Measurements from ENCODE around the gene FOXE1. TPM values are rescaled to one million over a fixed set of nuclear protein-coding genes. Genes with fewer than 3 reads are reported as not detected.
A peak's percentile ranks its signal among the peaks of the same experiment; 100 is the strongest.

FOXE1 gene
- total RNA-seq, 1 experiment from 2014 or later = not detected

DNA sequence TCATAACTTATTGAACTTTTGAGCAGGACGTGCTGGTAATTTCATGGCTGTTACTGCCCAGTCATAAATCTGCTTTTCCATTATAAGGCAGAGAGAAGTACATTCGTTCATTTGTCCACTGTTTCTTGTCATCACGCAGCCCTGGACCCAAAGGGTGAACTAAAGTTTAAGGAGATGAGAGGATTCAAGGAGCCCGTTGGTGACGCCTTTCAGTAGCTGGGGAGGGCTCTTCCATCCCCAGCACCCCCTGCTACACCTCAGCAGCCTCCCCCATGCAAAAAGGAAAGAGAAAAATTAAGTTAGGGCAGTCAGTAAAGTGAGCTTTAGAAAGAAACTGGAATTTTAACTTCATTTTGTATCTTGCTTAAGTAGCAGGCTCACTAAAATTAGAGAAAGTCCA, 2.9 kb downstream of the FOXE1 start:
- peaks cover 99% of the 10 kb centered on the region for H3K27me3 ChIP-seq (replicated peaks; ENCODE audit: insufficient read depth, low read depth, low read length, poor library complexity)
- no peak for TF ChIP-seq EZH2 (IDR thresholded peaks at IDR 0.05; ENCODE audit: borderline replicate concordance, low read depth, low read length, poor library complexity, severe bottlenecking)
- TF ChIP-seq, protein P1, sequence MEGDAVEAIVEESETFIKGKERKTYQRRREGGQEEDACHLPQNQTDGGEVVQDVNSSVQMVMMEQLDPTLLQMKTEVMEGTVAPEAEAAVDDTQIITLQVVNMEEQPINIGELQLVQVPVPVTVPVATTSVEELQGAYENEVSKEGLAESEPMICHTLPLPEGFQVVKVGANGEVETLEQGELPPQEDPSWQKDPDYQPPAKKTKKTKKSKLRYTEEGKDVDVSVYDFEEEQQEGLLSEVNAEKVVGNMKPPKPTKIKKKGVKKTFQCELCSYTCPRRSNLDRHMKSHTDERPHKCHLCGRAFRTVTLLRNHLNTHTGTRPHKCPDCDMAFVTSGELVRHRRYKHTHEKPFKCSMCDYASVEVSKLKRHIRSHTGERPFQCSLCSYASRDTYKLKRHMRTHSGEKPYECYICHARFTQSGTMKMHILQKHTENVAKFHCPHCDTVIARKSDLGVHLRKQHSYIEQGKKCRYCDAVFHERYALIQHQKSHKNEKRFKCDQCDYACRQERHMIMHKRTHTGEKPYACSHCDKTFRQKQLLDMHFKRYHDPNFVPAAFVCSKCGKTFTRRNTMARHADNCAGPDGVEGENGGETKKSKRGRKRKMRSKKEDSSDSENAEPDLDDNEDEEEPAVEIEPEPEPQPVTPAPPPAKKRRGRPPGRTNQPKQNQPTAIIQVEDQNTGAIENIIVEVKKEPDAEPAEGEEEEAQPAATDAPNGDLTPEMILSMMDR (conservative IDR thresholded peaks at IDR 0.05; ENCODE audit: low read depth, low read length) = no peak
- H3K9me3 ChIP-seq (ENCODE audit: low read depth, low read length, poor library complexity, severe bottlenecking) = no peaks in the 10 kb centered on the region
- H3K4me3 ChIP-seq (ENCODE audit: low read depth, low read length, poor library complexity, severe bottlenecking) = no peak overlapping the region
- no peak for DNase-seq (ENCODE audit: low spot score)
- H3K36me3 ChIP-seq (ENCODE audit: insufficient read depth, low read length, poor library complexity, severe bottlenecking) = no peaks in the 10 kb centered on the region
- peaks cover 9% of the 10 kb centered on the region for H3K4me1 ChIP-seq (ENCODE audit: insufficient read depth, low read length, poor library complexity, severe bottlenecking)
- ChIA-PET POLR2A (ENCODE audit: low non-redundant PET) (no interaction called here), CTCF (no interaction called here)
- H3K27ac ChIP-seq (ENCODE audit: low read depth, low read length, poor library complexity, severe bottlenecking) = no peak overlapping the region
- BruUV-seq (replicated peaks) = no TSS peak
- intact Hi-C loops (cut with micrococcal nuclease; ENCODE audit: unreplicated experiment) = no loop called here

DNA sequence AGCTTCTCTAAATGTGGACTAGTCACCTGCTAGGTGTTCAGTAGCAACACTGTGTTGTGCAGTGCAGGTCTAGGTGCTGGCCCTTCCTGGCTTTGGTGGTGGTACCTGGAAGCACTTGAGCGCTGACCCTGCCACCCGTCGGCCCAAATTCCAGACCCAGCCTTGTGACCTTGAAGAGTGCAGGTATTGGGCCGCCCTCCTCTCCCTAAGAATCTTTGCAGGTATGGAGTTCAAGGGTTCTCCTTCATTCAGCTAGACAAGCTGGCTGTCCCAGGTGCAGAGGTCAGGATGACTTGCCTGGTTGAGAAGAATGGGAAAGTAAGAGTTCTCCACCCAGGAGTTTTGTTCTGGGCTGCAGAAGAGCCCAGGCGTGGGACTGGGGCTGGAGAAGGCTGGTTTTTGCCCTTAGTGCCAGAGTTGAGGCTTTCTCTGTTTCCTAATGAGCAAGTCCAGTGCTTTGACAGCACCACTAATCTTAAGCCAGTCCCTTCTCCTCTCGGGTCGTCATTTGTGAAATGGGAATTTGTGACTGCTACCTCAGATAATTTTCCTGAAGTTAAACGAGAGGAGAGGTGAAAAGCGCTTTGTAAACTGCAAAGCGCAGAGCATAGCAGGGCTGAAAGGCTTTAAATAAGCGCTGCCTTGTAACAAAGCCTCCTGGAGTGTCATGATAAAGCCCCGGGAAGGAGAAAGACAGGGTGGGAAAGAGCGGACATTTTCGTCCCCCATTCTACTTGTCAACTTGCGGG, 4.0 kb downstream of the FOXE1 start:
- H3K27me3 ChIP-seq (replicated peaks; ENCODE audit: insufficient read depth, low read depth, low read length, poor library complexity) = peaks cover 92% of the 10 kb centered on the region
- DNase-seq (ENCODE audit: low spot score) = no peak
- BruUV-seq (replicated peaks) = no TSS peak

DNA sequence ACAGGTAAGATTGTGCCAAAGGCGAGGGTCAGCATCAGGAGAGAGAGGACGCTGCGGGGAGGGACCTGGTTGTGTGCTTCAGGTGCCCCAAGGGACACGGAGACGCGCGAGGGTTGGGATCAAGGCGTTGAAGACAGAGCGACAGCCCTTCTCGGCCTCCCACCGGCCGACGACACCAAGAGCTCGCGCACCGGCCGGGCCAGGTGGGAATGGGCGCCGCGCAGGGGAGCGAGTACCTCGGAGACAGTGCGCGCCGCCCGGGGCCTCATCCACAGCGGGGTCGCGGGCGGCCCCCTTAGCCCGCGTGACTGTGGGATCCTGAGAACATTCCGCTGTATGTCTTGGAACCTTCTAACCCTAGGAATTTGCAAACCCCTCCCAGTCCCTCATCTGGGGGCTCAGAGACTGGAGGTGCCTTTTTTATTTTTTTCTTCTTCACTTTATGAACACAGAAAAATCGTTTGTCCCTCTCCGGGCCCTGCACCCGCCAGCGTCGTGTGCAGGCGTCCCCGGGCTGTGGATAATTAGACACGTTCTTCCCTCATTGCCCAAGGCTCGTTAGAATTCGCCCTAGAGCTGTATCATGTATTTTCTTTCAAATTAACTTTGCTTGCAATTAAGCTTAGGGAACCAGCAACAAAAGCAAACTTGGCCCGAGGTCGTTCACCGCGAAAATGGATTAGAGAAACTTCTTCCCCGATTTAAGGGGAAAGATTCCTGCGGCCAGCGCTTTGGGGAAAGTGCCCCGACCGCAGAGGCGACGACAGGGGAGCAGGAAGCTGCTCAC, 4.8 kb downstream of the FOXE1 start:
- Histone ChIP-seq H3K9me3 (ENCODE audit: low read depth, low read length, poor library complexity, severe bottlenecking) (no peaks in the 10 kb centered on the region), H3K4me1 (ENCODE audit: insufficient read depth, low read length, poor library complexity, severe bottlenecking) (peaks cover 9% of the 10 kb centered on the region), H3K36me3 (ENCODE audit: insufficient read depth, low read length, poor library complexity, severe bottlenecking) (no peaks in the 10 kb centered on the region), H3K27me3 (replicated peaks; ENCODE audit: insufficient read depth, low read depth, low read length, poor library complexity) (peaks cover 92% of the 10 kb centered on the region), H3K4me3 (ENCODE audit: low read depth, low read length, poor library complexity, severe bottlenecking) (no peak overlapping the region), H3K27ac (ENCODE audit: low read depth, low read length, poor library complexity, severe bottlenecking) (no peak overlapping the region)
- BruUV-seq (replicated peaks) = no TSS peak
- intact Hi-C loops (cut with micrococcal nuclease; ENCODE audit: unreplicated experiment) = no loop called here
- ChIA-PET CTCF (no interaction called here), POLR2A (ENCODE audit: low non-redundant PET) (no interaction called here)
- peak; percentile 85 for TF ChIP-seq EZH2 (IDR thresholded peaks at IDR 0.05; ENCODE audit: borderline replicate concordance, low read depth, low read length, poor library complexity, severe bottlenecking)
- TF ChIP-seq, protein P1 (conservative IDR thresholded peaks at IDR 0.05; ENCODE audit: low read depth, low read length) = no peak
- DNase-seq (ENCODE audit: low spot score) = no peak

More for the DNA sequence above, 4.0 kb downstream of the FOXE1 start:
- Histone ChIP-seq H3K4me1 (ENCODE audit: insufficient read depth, low read length, poor library complexity, severe bottlenecking) (peaks cover 9% of the 10 kb centered on the region), H3K27ac (ENCODE audit: low read depth, low read length, poor library complexity, severe bottlenecking) (no peak overlapping the region), H3K4me3 (ENCODE audit: low read depth, low read length, poor library complexity, severe bottlenecking) (no peak overlapping the region), H3K9me3 (ENCODE audit: low read depth, low read length, poor library complexity, severe bottlenecking) (no peaks in the 10 kb centered on the region), H3K36me3 (ENCODE audit: insufficient read depth, low read length, poor library complexity, severe bottlenecking) (no peaks in the 10 kb centered on the region)
- TF ChIP-seq, protein P1 (conservative IDR thresholded peaks at IDR 0.05; ENCODE audit: low read depth, low read length) = no peak
- TF ChIP-seq EZH2 (IDR thresholded peaks at IDR 0.05; ENCODE audit: borderline replicate concordance, low read depth, low read length, poor library complexity, severe bottlenecking) = no peak
- ChIA-PET CTCF (no interaction called here), POLR2A (ENCODE audit: low non-redundant PET) (no interaction called here)
- intact Hi-C loops (cut with micrococcal nuclease; ENCODE audit: unreplicated experiment) = no loop called here
